Lung (tissue), 12 donors: Measurements from ENCODE around the gene AGXT2. TPM values are rescaled to one million over a fixed set of nuclear protein-coding genes. Genes with fewer than 3 reads are reported as not detected.

ENCODE experiments used
- ATAC-seq: fragments of 200-7000 bp; cut with Tn5 transposase; one replicate; pipeline ENCODE4 v1.9.1; 2020; ENCODE audit warnings: moderate number of reproducible peaks; ENCODE audit not compliant: insufficient read depth, low FRiP score
- DNase-seq, 3 donors: peaks; one replicate each; pipeline ENCODE4 v3.0.0-alpha.2; 2013 to 2017
- H3K27ac ChIP-seq, 2 donors: one replicate each; pipeline ENCODE4 v1.5.1; 2013; ENCODE audit warnings: mild to moderate bottlenecking in 2 of 2, moderate library complexity in 2 of 2, control low read depth in 1 of 2, inconsistent platforms in 1 of 2, low read depth in 1 of 2, low read length in 1 of 2
- H3K27me3 ChIP-seq, 3 donors: one replicate each; pipeline ENCODE4 v1.5.1; 2013; ENCODE audit warnings: low read length in 2 of 3; ENCODE audit not compliant: control insufficient read depth in 3 of 3, insufficient read depth in 3 of 3
- H3K36me3 ChIP-seq, 4 donors: one replicate each; pipeline ENCODE4 v1.5.1; 2013; ENCODE audit warnings: low read length in 4 of 4, mild to moderate bottlenecking in 1 of 4, moderate library complexity in 1 of 4; ENCODE audit not compliant: control insufficient read depth in 4 of 4, insufficient read depth in 4 of 4
- H3K4me1 ChIP-seq, 5 donors: one replicate each; pipeline ENCODE4 v1.5.1; 2013; ENCODE audit warnings: low read length in 5 of 5, mild to moderate bottlenecking in 2 of 5, moderate library complexity in 1 of 5; ENCODE audit not compliant: control insufficient read depth in 5 of 5, insufficient read depth in 5 of 5
- H3K4me3 ChIP-seq: one replicate; pipeline ENCODE4 v1.5.1; 2013; ENCODE audit warnings: mild to moderate bottlenecking, control low read depth, moderate library complexity
- H3K9ac ChIP-seq, 2 donors: one replicate each; pipeline ENCODE4 v1.5.1; 2013; ENCODE audit warnings: low read length in 2 of 2, control low read depth in 1 of 2; ENCODE audit not compliant: insufficient read depth in 1 of 2
- H3K9me3 ChIP-seq, 4 donors: one replicate each; pipeline ENCODE4 v1.5.1; 2013; ENCODE audit warnings: low read length in 3 of 4, mild to moderate bottlenecking in 1 of 4, moderate library complexity in 1 of 4; ENCODE audit not compliant: control insufficient read depth in 4 of 4, insufficient read depth in 3 of 4
- WGBS, 2 donors: extraction: QIAGEN DNeasy Blood & Tissue Kit; methylation state at CpG; one replicate each; pipeline ENCODE4 v1.1.7; 2013; 5-methylcytosine and 5-hydroxymethylcytosine counted together
- polyA plus RNA-seq, 2 donors: library from polyadenylated mRNA; stranded (reverse); fragments of 200-250 nt; gene quantifications; one replicate each; pipeline ENCODE4 v1.2.1, GENCODE V29; 2013
- total RNA-seq, 2 donors: library from RNA; depleted of rRNA in 1 of 2; stranded (reverse); fragments of >200 nt in 1 of 2; gene quantifications; one replicate each; pipeline ENCODE4 v1.2.1, GENCODE V29; 2014 to 2021
- TF ChIP-seq, protein P1 (sequence below): IDR thresholded peaks from 2 replicates; pipeline ENCODE4 v1.5.1; 2012; ENCODE audit warnings: mild to moderate bottlenecking; ENCODE audit errors: control extremely low read depth, extremely low read depth
- donor health status: control.
- donor health status: control.
- donor health status: Bipolar disorder and iron deficiency.
- donor health status: healthy.
- donor health status: DM: yes; HTN: yes; CAD: no.

Gene AGXT2
- total and polyA plus RNA-seq, 4 donors, result not detected

DNA sequence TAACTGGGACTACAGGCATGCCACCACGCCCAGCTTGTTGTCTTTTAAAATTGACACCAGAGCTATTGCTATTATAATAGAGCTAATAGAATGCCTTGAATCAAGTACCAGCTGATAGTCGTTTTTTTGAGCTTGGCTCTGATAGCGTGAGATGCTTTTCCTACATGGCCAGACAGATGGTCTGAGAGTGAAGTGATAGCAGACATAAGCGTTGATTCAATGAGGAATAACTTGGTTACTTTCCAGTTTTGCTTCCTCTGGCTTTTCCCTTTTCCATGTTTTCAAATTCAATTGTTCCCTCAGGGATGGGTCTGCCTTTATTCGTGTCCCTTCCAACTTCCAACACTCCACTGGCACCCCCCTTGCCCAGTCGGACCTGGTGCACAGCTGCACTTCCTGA, 15.4 kb downstream of the AGXT2 start:
- Histone ChIP-seq H3K4me3 (no peak overlapping the region), H3K9me3 (no peaks in the 10 kb centered on the region), H3K27ac (no peak overlapping the region), H3K4me1 (peaks cover 0 to 5% (median 0%) of the 10 kb centered on the region in 5 donors), H3K36me3 (no peaks in the 10 kb centered on the region), H3K27me3 (no peaks in the 10 kb centered on the region), H3K9ac (no peak overlapping the region)
- ATAC-seq (no peak), DNase-seq (peak in 1 of 3 donors; percentile 16)
- 60 to 77% methylated on average over 6 of the region's 6 CpGs for WGBS, 2 donors
- TF ChIP-seq, protein P1, sequence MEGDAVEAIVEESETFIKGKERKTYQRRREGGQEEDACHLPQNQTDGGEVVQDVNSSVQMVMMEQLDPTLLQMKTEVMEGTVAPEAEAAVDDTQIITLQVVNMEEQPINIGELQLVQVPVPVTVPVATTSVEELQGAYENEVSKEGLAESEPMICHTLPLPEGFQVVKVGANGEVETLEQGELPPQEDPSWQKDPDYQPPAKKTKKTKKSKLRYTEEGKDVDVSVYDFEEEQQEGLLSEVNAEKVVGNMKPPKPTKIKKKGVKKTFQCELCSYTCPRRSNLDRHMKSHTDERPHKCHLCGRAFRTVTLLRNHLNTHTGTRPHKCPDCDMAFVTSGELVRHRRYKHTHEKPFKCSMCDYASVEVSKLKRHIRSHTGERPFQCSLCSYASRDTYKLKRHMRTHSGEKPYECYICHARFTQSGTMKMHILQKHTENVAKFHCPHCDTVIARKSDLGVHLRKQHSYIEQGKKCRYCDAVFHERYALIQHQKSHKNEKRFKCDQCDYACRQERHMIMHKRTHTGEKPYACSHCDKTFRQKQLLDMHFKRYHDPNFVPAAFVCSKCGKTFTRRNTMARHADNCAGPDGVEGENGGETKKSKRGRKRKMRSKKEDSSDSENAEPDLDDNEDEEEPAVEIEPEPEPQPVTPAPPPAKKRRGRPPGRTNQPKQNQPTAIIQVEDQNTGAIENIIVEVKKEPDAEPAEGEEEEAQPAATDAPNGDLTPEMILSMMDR, result no peak

DNA sequence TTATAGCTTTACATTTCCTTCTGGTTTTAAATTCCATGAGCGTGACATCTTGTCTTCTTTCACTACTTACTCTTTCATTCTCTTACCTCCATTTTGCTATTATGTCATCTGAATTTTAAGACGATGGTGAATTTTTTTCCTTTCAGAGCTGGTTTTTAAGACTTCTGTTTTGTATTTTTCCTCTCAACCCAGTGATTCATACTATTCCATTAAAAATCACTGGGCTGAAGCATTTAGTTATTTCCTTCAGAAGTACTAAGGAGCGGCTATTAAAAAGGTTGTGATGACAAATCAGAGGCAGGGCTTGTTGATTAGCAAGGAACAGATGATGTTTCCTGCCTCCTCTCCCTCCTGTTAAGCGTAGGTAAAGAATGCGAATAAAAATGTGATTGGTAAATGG, 16.5 kb downstream of the AGXT2 start:
- H3K27me3 ChIP-seq, result no peaks in the 10 kb centered on the region
- TF ChIP-seq, protein P1, result no peak
- no peak overlapping the region for H3K27ac ChIP-seq
- ATAC-seq (no peak), DNase-seq (no peak)
- no peak overlapping the region for H3K4me3 ChIP-seq
- no peaks in the 10 kb centered on the region for H3K36me3 ChIP-seq
- H3K4me1 ChIP-seq, result peaks cover 0 to 16% (median 1%) of the 10 kb centered on the region in 5 donors
- 81 to 84% methylated on average over 5 of the region's 5 CpGs for WGBS, 2 donors
- no peak overlapping the region for H3K9ac ChIP-seq
- no peaks in the 10 kb centered on the region for H3K9me3 ChIP-seq

DNA sequence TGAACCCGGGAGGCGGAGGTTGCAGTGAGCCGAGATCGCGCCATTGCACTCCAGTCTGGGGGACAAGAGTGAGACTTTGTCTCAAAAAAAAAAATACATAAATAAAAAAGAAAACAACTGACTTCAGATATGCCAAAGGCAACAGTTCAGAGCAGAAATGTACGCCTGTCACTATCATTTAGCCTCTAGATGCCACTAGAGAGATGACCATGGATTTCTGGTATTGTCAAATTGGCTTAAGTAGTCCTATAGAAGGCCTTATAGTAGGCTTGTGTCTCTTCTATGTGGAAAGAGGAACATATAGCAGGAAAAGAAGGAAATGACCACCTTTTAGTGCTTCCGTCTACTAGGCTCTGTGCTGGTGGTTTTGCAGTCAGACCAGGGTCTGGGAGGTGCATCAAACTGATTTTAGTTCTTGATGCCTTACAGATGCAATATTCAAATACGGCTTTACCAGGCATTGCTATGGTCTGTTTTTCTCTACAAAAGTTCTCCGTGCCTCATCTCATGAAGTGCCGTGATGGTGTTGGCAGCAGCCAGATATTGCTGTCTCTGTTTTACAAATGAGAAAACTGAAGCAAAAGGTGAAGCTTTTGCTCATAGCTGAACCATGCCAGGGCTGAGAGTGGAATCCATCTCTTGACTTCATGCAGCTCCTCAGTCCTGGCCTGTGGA, 17.2 kb downstream of the AGXT2 start:
- no peak overlapping the region for H3K4me3 ChIP-seq
- no peaks in the 10 kb centered on the region for H3K27me3 ChIP-seq
- H3K4me1 ChIP-seq, result peaks cover 0 to 19% (median 1%) of the 10 kb centered on the region in 5 donors
- WGBS, 2 donors, result 72 to 75% methylated on average over 10 of the region's 10 CpGs
- TF ChIP-seq, protein P1, result no peak
- no peaks in the 10 kb centered on the region for H3K9me3 ChIP-seq
- ATAC-seq (no peak), DNase-seq (peak in 2 of 3 donors; percentile 22 to 36)
- H3K36me3 ChIP-seq, result no peaks in the 10 kb centered on the region
- no peak overlapping the region for H3K27ac ChIP-seq
- H3K9ac ChIP-seq, result no peak overlapping the region

DNA sequence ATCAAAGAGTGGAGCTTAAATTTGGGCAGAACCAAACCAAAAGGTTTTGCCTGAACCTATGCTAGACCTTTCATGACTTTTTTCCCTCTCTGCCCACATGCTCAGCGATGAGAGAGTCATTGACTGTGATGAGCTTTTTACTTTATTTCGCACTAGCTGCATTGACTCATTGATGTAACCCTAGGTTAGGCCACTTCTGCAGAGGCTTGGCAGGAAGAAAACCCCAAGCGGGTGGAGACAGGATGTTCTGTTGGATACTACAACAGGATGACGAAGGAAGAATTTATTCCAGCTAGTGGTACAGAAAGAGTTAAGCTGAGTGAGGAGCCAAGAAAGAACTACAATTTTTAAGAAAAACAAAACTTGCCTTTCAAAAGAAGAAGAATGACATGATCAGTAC, 18.4 kb downstream of the AGXT2 start:
- 56 to 59% methylated on average over 4 of the region's 4 CpGs for WGBS, 2 donors
- H3K27me3 ChIP-seq, result no peaks in the 10 kb centered on the region
- no peaks in the 10 kb centered on the region for H3K9me3 ChIP-seq

More for the DNA sequence above, 18.4 kb downstream of the AGXT2 start:
- DNase-seq (no peak), ATAC-seq (no peak)
- TF ChIP-seq, protein P1, result no peak
- Histone ChIP-seq H3K9ac (no peak overlapping the region), H3K27ac (no peak overlapping the region), H3K36me3 (no peaks in the 10 kb centered on the region), H3K4me3 (no peak overlapping the region), H3K4me1 (peaks cover 0 to 19% (median 1%) of the 10 kb centered on the region in 5 donors)
